Measurements from ENCODE around the gene KRABD2.
"Not testable (repeated sequence)": the region's sequence is repeated elsewhere in the genome, so short reads cannot be mapped to it uniquely, and the experiment has no call there.

The KRABD2 gene

GRCh38 chr17:8376271-8377067 lies at the start of gene KRABD2:
TSS of gene KRABD2 (minus strand) at chr17:8376704.
- peak; percentile 88 to 95 (median 92) for DNase-seq

GRCh38 chr17:8421571-8421970 lies 45.1 kb upstream of the KRABD2 start:
- DNase-seq, result peak in 3 of 4 experiments; percentile 30 to 71 (median 58)

- peak; percentile 58 to 92 (median 75) for DNase-seq
These were observed 43.8 kb upstream of the KRABD2 start for GRCh38 chr17:8420041-8420934.

GRCh38 chr17:8419305-8419704 lies 42.8 kb upstream of the KRABD2 start:
- DNase-seq, result no peak

- no peak for DNase-seq
These were observed 42.0 kb upstream of the KRABD2 start for GRCh38 chr17:8418471-8418870.

- peak; percentile 86 to 95 (median 88) for DNase-seq
These were observed 41.3 kb upstream of the KRABD2 start for GRCh38 chr17:8417806-8418205.

GRCh38 chr17:8413938-8414337 lies 37.4 kb upstream of the KRABD2 start:
- no peak for DNase-seq

- no peak for DNase-seq
These were observed 36.8 kb upstream of the KRABD2 start for GRCh38 chr17:8413328-8413727.

- no peak for DNase-seq
These were observed 35.6 kb upstream of the KRABD2 start for GRCh38 chr17:8412089-8412488.

- DNase-seq, result no peak
These were observed 34.4 kb upstream of the KRABD2 start for GRCh38 chr17:8410883-8411238.

GRCh38 chr17:8409966-8410882 lies 33.7 kb upstream of the KRABD2 start:
- peak; percentile 91 to 96 (median 94) for DNase-seq

- no peak for DNase-seq
These were observed 31.9 kb upstream of the KRABD2 start for GRCh38 chr17:8408371-8408770.

GRCh38 chr17:8406174-8406573 lies 29.7 kb upstream of the KRABD2 start:
- no peak for DNase-seq

GRCh38 chr17:8405499-8406016 lies 29.1 kb upstream of the KRABD2 start:
- DNase-seq, result no peak

GRCh38 chr17:8402921-8403536 lies 26.5 kb upstream of the KRABD2 start:
- no peak for DNase-seq

- no peak for DNase-seq
These were observed 24.6 kb upstream of the KRABD2 start for GRCh38 chr17:8401107-8401506.

GRCh38 chr17:8398980-8399379 lies 22.5 kb upstream of the KRABD2 start:
- no peak for DNase-seq

- DNase-seq, result no peak
These were observed 21.1 kb upstream of the KRABD2 start, which contains the start of gene RNF222 for GRCh38 chr17:8397636-8398035. TSS of gene RNF222 (minus strand) at chr17:8397827. CDS start at chr17:8393461, 4,366 bp downstream.

GRCh38 chr17:8394497-8394896 lies 18.0 kb upstream of the KRABD2 start:
- DNase-seq, result not testable (repeated sequence)

GRCh38 chr17:8393470-8394231 lies 17.1 kb upstream of the KRABD2 start:
- DNase-seq, result peak in 1 of 4 experiments; percentile 6
